Stimulated activated CD4-positive, alpha-beta T cell treated with anti-CD3 and anti-CD28 coated beads, Interleukin-1b, Interleukin-23, amount 100 ng/mL, for 4 hours (primary cell): Measurements from ENCODE around the gene DNM1.
A peak's percentile ranks its signal among the peaks of the same experiment; 100 is the strongest.

Experiments used
- DNase-seq, 2 donors: peaks; one replicate each; pipeline ENCODE4 v3.0.0-alpha.2; 2020; ENCODE audit warnings: low read depth in 2 of 2

The DNM1 gene

GRCh38 chr9:128250839-128251731 lies 47.9 kb downstream of the DNM1 start:
- DNase-seq: no peak

GRCh38 chr9:128251732-128252100 lies 48.5 kb downstream of the DNM1 start:
- no peak for DNase-seq

- no peak for DNase-seq
Measured at GRCh38 chr9:128252317-128253139, 49.3 kb downstream of the DNM1 start.

- no peak for DNase-seq
Measured at GRCh38 chr9:128253140-128253990, 50.2 kb downstream of the DNM1 start.

GRCh38 chr9:128253991-128254346 lies 50.8 kb downstream of the DNM1 start:
- DNase-seq: no peak

GRCh38 chr9:128254362-128254761 lies 51.2 kb downstream of the DNM1 start:
- no peak for DNase-seq

- peak; percentile 27 to 55 for DNase-seq
Measured at GRCh38 chr9:128254855-128255759, 51.9 kb downstream of the DNM1 start.

GRCh38 chr9:128257086-128257825 lies 54.1 kb downstream of the DNM1 start:
- no peak for DNase-seq

- no peak for DNase-seq
Measured at GRCh38 chr9:128257907-128258306, 54.7 kb downstream of the DNM1 start.

GRCh38 chr9:128258326-128258725 lies 55.1 kb downstream of the DNM1 start:
- DNase-seq: no peak

GRCh38 chr9:128259156-128259555 lies 56.0 kb downstream of the DNM1 start:
- DNase-seq: no peak

GRCh38 chr9:128260340-128260739 lies 57.2 kb downstream of the DNM1 start:
- no peak for DNase-seq

- DNase-seq: no peak
Measured at GRCh38 chr9:128262687-128263086, 59.5 kb downstream of the DNM1 start.

GRCh38 chr9:128265348-128265847 lies 62.2 kb downstream of the DNM1 start:
- no peak for DNase-seq

- DNase-seq: no peak
Measured at GRCh38 chr9:128266868-128267590, 63.9 kb downstream of the DNM1 start.

- DNase-seq: no peak
Measured at GRCh38 chr9:128271112-128271511, 67.9 kb downstream of the DNM1 start.

- no peak for DNase-seq
Measured at GRCh38 chr9:128271512-128271911, 68.3 kb downstream of the DNM1 start.

- DNase-seq: no peak
Measured at GRCh38 chr9:128274245-128274644, 71.1 kb downstream of the DNM1 start.
